Astrocyte of the spinal cord (primary cell): Measurements from ENCODE around the gene ITPKC.

Source experiments
- DNase-seq: peaks from one replicate; pipeline ENCODE4 v3.0.0; 2011; ENCODE audit warnings: low read depth, low spot score
- H3K4me3 ChIP-seq: 2 replicates; pipeline ENCODE4 v1.5.1; 2011; ENCODE audit warnings: low read depth, mild to moderate bottlenecking, low read length, moderate library complexity
- in situ Hi-C: cut with HindIII; loops from 2 replicates; pipeline ENCODE4 v1.10.0; 2017; ENCODE audit warnings: low sequenced_read_pairs
- TF ChIP-seq, protein P1 (sequence below): IDR thresholded peaks from 2 replicates; pipeline ENCODE4 v1.5.1; 2012; ENCODE audit warnings: low read depth, mild to moderate bottlenecking, low read length, inconsistent platforms

Gene ITPKC

DNA sequence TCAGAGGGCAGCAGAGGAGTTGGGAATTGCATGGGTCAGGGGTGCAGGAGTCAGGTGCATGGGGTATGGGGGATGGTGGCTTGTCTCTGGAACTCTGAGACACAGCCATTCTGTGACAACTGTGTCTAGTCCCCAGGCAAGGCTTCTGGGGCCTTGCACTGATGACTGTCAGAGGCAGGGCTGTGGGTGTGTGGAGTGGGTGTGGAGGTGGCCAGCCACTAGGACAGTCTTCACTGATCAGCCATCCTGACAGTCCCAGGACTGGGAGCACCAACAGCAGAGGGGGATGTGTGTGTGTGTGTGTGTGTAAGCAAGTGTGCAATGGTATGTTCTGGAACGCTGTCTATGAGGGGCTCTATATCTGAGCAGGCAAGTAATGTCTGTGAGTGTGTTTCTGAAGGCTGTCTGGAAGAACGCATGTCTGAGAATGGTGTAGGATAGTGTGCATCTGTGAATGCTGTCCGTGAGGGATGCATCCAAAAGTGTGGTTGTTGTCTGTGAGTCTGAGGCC lies 31.8 kb upstream of the ITPKC start:
- in situ Hi-C loops = no loop called here
- DNase-seq = no peak
- H3K4me3 ChIP-seq = no peak overlapping the region
- TF ChIP-seq, protein P1, sequence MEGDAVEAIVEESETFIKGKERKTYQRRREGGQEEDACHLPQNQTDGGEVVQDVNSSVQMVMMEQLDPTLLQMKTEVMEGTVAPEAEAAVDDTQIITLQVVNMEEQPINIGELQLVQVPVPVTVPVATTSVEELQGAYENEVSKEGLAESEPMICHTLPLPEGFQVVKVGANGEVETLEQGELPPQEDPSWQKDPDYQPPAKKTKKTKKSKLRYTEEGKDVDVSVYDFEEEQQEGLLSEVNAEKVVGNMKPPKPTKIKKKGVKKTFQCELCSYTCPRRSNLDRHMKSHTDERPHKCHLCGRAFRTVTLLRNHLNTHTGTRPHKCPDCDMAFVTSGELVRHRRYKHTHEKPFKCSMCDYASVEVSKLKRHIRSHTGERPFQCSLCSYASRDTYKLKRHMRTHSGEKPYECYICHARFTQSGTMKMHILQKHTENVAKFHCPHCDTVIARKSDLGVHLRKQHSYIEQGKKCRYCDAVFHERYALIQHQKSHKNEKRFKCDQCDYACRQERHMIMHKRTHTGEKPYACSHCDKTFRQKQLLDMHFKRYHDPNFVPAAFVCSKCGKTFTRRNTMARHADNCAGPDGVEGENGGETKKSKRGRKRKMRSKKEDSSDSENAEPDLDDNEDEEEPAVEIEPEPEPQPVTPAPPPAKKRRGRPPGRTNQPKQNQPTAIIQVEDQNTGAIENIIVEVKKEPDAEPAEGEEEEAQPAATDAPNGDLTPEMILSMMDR = no peak

DNA sequence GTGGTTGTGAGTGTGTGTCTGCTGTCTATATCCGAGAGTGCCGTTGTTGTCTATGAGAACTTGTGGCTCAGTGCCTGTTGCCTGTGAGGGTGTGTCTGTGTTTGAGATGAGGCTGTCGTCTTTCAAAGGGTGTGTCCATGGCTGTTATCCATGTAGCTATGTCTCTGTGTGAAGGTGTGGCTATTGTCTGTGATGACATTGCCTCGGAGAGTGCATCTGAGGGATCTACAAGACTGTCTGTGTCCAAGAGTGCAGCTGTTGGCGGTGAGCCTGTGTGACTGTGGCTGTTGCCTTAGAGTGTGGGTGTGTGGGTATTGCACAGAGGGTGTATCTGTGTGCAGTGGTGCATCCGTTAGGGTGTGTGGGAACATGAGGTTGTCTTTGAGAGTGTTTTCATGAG lies 31.3 kb upstream of the ITPKC start:
- TF ChIP-seq, protein P1 = no peak
- H3K4me3 ChIP-seq = no peak overlapping the region
- in situ Hi-C loops = no loop called here
- no peak for DNase-seq

GRCh38 chr19:40686882-40687524 lies 29.9 kb upstream of the ITPKC start:
- in situ Hi-C loops = no loop called here
- TF ChIP-seq, protein P1 = no peak
- no peak for DNase-seq
- H3K4me3 ChIP-seq = no peak overlapping the region

DNA sequence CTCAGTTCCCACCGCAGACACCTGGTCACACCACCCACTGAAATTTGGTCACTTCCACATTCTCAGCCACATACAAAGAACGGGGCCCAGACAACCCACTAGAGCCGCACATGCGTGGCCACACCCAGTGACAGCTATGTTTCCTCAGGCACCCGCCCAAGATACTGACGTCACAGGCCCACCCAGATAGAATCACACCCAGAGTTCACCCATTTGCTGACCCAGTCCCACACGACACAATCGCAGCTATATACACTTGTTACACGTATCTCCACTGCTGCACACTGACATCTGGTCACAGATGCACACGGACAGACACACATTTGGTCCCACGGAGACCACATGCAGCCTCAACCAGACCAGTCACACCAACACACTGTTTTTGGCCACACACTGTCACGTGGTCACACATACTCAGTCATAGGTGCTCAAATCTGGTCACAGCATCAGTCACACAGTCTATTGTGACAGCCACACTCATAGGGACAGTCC lies 29.3 kb upstream of the ITPKC start:
- TF ChIP-seq, protein P1 = no peak
- peak; percentile 26 for DNase-seq
- no peak overlapping the region for H3K4me3 ChIP-seq
- in situ Hi-C loops = no loop called here

DNA sequence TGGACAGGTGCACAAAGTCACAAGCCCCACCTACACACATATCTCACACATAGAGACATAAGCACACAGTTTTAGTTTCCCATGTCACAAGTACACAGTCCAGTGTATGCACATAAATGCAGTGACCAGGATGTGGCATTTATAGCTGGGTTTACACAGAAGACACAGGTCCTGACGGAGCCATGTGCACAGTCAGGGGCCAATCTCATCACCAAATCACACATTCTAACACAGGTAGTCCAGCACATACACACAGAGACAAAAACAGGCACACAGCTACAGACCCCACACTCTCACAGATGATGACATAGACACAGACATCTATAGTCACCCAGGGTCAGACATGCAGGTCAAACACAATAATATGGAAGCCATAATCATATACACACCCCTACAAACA lies 28.6 kb upstream of the ITPKC start:
- TF ChIP-seq, protein P1 = no peak
- peak overlapping the region; percentile 95 for H3K4me3 ChIP-seq
- in situ Hi-C loops = no loop called here

GRCh38 chr19:40688987-40689338 lies 27.9 kb upstream of the ITPKC start:
- peak overlapping the region; percentile 95 for H3K4me3 ChIP-seq
- TF ChIP-seq, protein P1 = no peak
- DNase-seq = no peak
- in situ Hi-C loops = no loop called here

More for the DNA sequence above, 28.6 kb upstream of the ITPKC start:
- no peak for DNase-seq
